Measurements from ENCODE around the gene UTS2B. TPM values are rescaled to one million over a fixed set of nuclear protein-coding genes. Genes with fewer than 3 reads are reported as not detected.
A peak's percentile ranks its signal among the peaks of the same experiment; 100 is the strongest.

UTS2B gene
- total RNA-seq, 1 experiment from 2014 or later: 4.7 TPM

GRCh38 chr3:191244242-191244867 lies 86.0 kb downstream of the UTS2B start:
- TF ChIP-seq, protein P1, sequence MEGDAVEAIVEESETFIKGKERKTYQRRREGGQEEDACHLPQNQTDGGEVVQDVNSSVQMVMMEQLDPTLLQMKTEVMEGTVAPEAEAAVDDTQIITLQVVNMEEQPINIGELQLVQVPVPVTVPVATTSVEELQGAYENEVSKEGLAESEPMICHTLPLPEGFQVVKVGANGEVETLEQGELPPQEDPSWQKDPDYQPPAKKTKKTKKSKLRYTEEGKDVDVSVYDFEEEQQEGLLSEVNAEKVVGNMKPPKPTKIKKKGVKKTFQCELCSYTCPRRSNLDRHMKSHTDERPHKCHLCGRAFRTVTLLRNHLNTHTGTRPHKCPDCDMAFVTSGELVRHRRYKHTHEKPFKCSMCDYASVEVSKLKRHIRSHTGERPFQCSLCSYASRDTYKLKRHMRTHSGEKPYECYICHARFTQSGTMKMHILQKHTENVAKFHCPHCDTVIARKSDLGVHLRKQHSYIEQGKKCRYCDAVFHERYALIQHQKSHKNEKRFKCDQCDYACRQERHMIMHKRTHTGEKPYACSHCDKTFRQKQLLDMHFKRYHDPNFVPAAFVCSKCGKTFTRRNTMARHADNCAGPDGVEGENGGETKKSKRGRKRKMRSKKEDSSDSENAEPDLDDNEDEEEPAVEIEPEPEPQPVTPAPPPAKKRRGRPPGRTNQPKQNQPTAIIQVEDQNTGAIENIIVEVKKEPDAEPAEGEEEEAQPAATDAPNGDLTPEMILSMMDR (conservative IDR thresholded peaks at IDR 0.05; ENCODE audit: low read depth, low read length): peak; percentile 62; the same call in 1 of the 2 replicates
- no peak for TF ChIP-seq EZH2 (IDR thresholded peaks at IDR 0.05; ENCODE audit: borderline replicate concordance, low read depth, low read length, poor library complexity, severe bottlenecking)
- Histone ChIP-seq H3K9me3 (ENCODE audit: low read depth, low read length, poor library complexity, severe bottlenecking) (no peaks in the 10 kb centered on the region), H3K27me3 (replicated peaks; ENCODE audit: insufficient read depth, low read depth, low read length, poor library complexity) (no peaks in the 10 kb centered on the region), H3K4me1 (ENCODE audit: insufficient read depth, low read length, poor library complexity, severe bottlenecking) (peaks cover 24% of the 10 kb centered on the region), H3K4me3 (ENCODE audit: low read depth, low read length, poor library complexity, severe bottlenecking) (no peak overlapping the region), H3K36me3 (ENCODE audit: insufficient read depth, low read length, poor library complexity, severe bottlenecking) (no peaks in the 10 kb centered on the region), H3K27ac (ENCODE audit: low read depth, low read length, poor library complexity, severe bottlenecking) (no peak overlapping the region)
- peak; percentile 40 for DNase-seq (ENCODE audit: low spot score)
- BruUV-seq (replicated peaks): no TSS peak
- intact Hi-C loops (cut with micrococcal nuclease; ENCODE audit: unreplicated experiment): loop anchor here (10.0 kb wide), 1 partner anchor 560 kb away; no protein-coding TSS in a partner anchor
- ChIA-PET POLR2A (ENCODE audit: low non-redundant PET) (no interaction called here), CTCF (interaction anchor here (0.6 to 0.8 kb wide), 2 partner anchors 1200 to 1510 kb away, joined by 4 to 10 read pairs; no protein-coding TSS in a partner anchor)

- H3K27ac ChIP-seq (ENCODE audit: low read depth, low read length, poor library complexity, severe bottlenecking): no peak overlapping the region
- no peaks in the 10 kb centered on the region for H3K27me3 ChIP-seq (replicated peaks; ENCODE audit: insufficient read depth, low read depth, low read length, poor library complexity)
- POLR2A ChIA-PET (ENCODE audit: low non-redundant PET): no interaction called here
- BruUV-seq (replicated peaks): no TSS peak
- CTCF ChIA-PET: no interaction called here
- no peak for DNase-seq (ENCODE audit: low spot score)
- intact Hi-C loops (cut with micrococcal nuclease; ENCODE audit: unreplicated experiment): loop anchor here (10.0 kb wide), 1 partner anchor 564 kb away; no protein-coding TSS in a partner anchor
- TF ChIP-seq, protein P1 (conservative IDR thresholded peaks at IDR 0.05; ENCODE audit: low read depth, low read length): no peak
- TF ChIP-seq EZH2 (IDR thresholded peaks at IDR 0.05; ENCODE audit: borderline replicate concordance, low read depth, low read length, poor library complexity, severe bottlenecking): no peak
- peaks cover 28% of the 10 kb centered on the region for H3K4me1 ChIP-seq (ENCODE audit: insufficient read depth, low read length, poor library complexity, severe bottlenecking)
- no peaks in the 10 kb centered on the region for H3K9me3 ChIP-seq (ENCODE audit: low read depth, low read length, poor library complexity, severe bottlenecking)
- no peaks in the 10 kb centered on the region for H3K36me3 ChIP-seq (ENCODE audit: insufficient read depth, low read length, poor library complexity, severe bottlenecking)
- H3K4me3 ChIP-seq (ENCODE audit: low read depth, low read length, poor library complexity, severe bottlenecking): no peak overlapping the region
These were observed 89.8 kb downstream of the UTS2B start for GRCh38 chr3:191240486-191240885.

DNA sequence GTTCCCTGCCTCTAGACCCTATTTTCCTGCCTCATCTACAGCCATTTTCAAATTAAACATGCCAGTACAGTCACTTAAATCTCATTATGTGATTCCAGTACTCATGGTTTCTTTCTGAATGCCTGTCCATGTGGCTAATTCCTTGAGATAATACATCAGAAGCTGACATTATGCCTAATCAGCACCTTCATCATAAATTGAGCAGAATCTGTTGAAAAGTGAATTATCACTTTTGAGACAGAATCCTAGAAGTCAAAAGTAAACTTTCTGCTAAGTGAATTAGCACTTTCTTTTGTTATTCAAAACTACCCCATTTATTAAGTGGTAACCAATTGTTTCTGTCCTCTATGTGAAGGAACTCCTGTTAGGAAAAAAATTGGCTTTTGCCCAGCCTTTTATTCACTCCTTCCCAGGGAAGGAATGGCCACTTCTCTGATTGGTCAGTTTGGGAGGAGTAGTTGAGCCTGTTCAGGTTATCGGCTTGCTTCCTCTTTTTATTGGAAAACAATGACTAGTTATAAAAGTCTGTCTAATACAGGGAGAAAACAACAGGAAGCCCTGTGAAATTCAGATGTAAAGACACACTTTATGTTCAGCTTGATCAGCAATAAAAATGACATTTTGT lies 90.8 kb downstream of the UTS2B start:
- no peaks in the 10 kb centered on the region for H3K9me3 ChIP-seq (ENCODE audit: low read depth, low read length, poor library complexity, severe bottlenecking)
- DNase-seq (ENCODE audit: low spot score): peak; percentile 27
- H3K36me3 ChIP-seq (ENCODE audit: insufficient read depth, low read length, poor library complexity, severe bottlenecking): no peaks in the 10 kb centered on the region
- H3K4me1 ChIP-seq (ENCODE audit: insufficient read depth, low read length, poor library complexity, severe bottlenecking): peaks cover 28% of the 10 kb centered on the region
- no TSS peak for BruUV-seq (replicated peaks)
- H3K27me3 ChIP-seq (replicated peaks; ENCODE audit: insufficient read depth, low read depth, low read length, poor library complexity): no peaks in the 10 kb centered on the region
- ChIA-PET POLR2A (ENCODE audit: low non-redundant PET) (no interaction called here), CTCF (no interaction called here)
- TF ChIP-seq, protein P1 (conservative IDR thresholded peaks at IDR 0.05; ENCODE audit: low read depth, low read length): no peak
- no peak for TF ChIP-seq EZH2 (IDR thresholded peaks at IDR 0.05; ENCODE audit: borderline replicate concordance, low read depth, low read length, poor library complexity, severe bottlenecking)
- no peak overlapping the region for H3K27ac ChIP-seq (ENCODE audit: low read depth, low read length, poor library complexity, severe bottlenecking)
- H3K4me3 ChIP-seq (ENCODE audit: low read depth, low read length, poor library complexity, severe bottlenecking): no peak overlapping the region
- intact Hi-C loops (cut with micrococcal nuclease; ENCODE audit: unreplicated experiment): loop anchor here (10.0 kb wide), 2 partner anchors 535 to 565 kb away; no protein-coding TSS in a partner anchor

All from A673 (cell line).